ENCODE measurements around the gene RAET1L.

RAET1L gene

DNA sequence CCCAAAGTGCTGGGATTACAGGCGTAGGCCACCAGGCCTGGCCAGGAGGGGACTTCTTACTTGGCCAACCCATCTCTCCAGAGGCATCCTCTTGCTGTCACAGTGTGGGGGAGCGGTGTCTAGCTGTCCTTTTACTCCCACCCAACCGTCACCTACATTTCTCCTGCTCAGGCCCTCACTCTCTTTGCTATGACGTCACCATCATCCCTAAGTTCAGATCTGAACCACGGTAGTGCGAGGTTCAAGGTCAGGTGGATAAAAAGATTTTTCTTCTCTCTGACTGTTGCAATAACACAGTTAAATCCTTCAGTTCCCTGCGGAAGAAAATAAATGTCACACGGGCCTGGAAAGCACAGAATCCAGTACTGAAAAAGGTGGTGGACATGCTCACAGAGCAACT is 7.3 kb upstream of the RAET1L start:
- H3K4me3 ChIP-seq (ENCODE audit: low read depth, low read length): no peak overlapping the region
- TF ChIP-seq, protein P1, sequence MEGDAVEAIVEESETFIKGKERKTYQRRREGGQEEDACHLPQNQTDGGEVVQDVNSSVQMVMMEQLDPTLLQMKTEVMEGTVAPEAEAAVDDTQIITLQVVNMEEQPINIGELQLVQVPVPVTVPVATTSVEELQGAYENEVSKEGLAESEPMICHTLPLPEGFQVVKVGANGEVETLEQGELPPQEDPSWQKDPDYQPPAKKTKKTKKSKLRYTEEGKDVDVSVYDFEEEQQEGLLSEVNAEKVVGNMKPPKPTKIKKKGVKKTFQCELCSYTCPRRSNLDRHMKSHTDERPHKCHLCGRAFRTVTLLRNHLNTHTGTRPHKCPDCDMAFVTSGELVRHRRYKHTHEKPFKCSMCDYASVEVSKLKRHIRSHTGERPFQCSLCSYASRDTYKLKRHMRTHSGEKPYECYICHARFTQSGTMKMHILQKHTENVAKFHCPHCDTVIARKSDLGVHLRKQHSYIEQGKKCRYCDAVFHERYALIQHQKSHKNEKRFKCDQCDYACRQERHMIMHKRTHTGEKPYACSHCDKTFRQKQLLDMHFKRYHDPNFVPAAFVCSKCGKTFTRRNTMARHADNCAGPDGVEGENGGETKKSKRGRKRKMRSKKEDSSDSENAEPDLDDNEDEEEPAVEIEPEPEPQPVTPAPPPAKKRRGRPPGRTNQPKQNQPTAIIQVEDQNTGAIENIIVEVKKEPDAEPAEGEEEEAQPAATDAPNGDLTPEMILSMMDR (IDR thresholded peaks at IDR 0.05; ENCODE audit: low read depth, low read length): no peak

DNA sequence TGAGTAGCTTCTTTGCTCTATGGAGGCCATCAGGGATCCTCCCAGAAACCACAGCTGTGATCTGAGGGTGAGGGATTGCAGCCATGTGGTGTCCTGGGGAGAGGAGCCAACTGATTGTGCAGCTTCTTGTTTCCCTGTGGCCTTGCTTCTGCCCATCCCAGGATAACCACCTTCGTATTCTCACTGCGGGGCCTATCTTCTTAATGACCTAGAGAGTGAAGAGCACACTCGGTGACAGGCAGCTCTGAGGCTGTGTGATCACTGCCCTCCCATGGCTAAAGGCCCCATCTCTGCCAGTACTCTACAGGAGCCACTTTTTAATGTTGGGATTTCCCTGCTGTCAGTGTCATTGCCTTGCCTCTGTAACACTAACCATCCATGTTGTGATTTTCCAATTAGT is 5.3 kb upstream of the RAET1L start:
- H3K4me3 ChIP-seq (ENCODE audit: low read depth, low read length): no peak overlapping the region
- TF ChIP-seq, protein P1 (IDR thresholded peaks at IDR 0.05; ENCODE audit: low read depth, low read length): no peak

DNA sequence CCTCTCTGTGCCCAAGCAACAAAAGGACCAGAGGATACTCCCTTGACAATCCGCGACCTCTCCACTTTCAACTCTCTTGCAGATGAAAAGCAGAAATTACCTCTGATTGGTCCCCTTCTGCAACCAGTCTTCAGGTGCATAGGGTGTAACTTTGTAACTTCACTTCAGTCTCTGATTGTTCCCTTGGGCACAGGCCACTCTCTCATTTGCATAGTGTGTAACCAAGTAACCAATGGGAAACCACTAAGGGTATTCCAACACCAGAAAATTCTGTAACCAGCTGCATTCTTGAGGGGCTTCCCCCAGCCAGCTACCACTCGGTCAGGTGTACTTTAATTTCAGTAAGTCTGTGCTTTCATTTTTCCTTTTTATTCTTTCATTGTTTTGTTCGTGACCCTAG is 4.4 kb upstream of the RAET1L start:
- no peak overlapping the region for H3K4me3 ChIP-seq (ENCODE audit: low read depth, low read length)
- TF ChIP-seq, protein P1 (IDR thresholded peaks at IDR 0.05; ENCODE audit: low read depth, low read length): no peak

DNA sequence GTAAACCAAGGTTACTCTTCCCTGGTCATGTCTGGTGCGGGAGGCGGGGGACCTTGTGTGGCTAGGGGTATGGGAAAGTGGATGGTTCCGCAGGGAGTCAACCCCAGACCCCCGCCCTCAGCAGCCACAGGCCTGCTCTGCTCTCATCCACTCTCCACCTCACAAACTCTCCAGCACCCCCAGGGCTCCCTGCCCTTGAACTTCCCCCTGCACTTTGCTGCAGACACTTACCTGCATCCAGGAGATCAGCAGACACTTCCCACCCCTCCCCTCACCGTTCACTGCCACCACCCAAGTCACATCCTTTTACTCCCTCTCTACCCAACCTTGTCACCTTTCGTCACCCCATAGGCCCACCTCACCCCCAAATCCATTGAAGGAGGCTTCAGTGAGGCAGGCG is 3.9 kb upstream of the RAET1L start:
- H3K4me3 ChIP-seq (ENCODE audit: low read depth, low read length): no peak overlapping the region
- TF ChIP-seq, protein P1 (IDR thresholded peaks at IDR 0.05; ENCODE audit: low read depth, low read length): no peak

DNA sequence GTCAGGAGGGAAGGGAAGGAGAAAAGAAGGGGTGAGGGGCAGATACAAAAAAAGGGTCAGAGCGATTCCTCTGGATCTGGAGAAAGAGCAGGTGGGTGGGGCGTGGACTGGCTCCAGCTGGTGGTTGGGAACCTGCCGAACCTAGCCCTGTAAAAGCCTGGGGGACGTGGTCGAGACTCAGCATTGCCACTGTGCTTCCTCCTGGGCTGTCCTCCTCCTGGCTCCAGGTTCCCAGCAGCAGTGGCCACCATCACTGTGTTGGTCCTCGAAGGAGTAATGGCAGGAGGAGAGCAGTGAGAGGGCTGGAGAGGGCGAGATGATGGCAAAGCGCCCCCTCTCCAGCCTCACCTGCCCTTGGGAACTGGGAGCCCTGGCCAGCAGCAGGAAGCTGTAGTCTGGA is 3.5 kb upstream of the RAET1L start:
- no peak overlapping the region for H3K4me3 ChIP-seq (ENCODE audit: low read depth, low read length)
- TF ChIP-seq, protein P1 (IDR thresholded peaks at IDR 0.05; ENCODE audit: low read depth, low read length): no peak

DNA sequence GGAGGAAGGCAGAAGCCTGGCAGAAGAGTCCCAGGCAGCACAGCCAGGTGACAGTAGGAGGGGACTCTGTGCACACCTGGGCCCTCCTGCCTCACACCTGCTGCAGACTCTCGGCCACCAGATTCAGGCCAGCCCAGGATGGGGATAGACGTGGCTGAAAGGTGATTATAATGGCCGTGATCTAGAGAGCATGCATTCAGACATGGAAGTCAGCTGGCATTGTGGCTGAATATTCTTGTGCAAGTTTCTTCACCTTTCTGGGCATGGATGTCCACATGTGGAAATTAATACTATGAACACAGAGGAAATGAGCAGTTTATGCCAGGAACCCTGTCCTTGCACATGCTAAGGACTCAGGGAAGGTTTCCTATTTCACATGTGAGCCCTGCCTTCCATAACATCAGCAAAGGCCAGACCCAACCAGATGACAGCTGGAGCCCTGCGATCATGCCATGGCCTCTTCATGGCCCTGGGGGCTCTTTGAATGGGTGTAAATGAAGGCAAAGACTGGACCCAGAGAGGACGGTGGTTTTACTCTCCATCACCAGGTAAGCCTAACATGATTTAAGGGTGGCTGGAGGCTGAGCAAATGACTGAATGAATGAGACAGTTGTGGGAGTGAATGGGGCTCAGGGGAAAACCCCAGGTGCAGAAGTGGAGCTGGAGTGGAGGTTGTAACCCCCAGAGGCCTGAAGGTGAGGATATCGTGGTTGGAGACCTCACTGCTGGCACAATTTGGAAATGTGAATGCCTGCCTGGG is 2.7 kb upstream of the RAET1L start:
- TF ChIP-seq, protein P1 (IDR thresholded peaks at IDR 0.05; ENCODE audit: low read depth, low read length): no peak

DNA sequence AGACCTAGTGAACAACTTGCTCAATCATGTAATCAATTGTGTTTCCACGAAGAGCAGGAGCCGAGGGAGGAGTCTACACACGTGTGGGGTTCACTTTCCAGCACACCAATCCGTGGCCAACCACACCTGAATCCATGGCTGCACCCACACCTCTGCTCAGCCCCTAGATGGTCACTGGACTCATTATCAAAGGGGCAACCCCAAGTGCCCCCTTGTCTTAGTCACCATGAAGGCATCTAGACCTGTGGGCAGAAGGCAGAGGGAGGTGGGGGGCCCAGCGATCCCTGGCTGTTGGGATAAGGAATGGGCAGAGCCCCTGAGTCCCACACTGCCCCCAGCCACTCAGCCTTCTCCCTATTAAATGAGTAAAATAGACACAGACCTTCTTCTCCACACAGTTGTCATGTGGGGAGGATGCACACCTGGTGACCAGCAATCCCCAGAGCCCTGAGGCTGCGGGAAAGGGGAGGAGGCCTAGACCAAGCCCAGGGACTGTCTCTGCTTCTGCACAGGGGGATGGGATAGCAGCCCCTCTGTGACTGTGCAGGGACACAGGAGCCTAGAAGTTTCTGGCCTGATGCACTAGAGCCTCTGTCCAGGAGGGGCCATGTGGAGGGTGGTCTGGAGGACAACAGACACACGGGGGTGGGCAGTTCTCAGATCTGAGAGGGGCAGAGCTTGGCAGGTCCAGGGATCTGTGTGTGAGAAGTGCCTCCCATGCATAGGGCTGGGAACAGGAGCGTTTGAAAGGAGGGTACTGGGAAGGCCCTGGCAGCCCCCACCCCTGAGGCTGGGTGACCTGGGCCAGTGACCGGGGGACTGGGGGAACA is 1.9 kb upstream of the RAET1L start:
- TF ChIP-seq, protein P1 (IDR thresholded peaks at IDR 0.05; ENCODE audit: low read depth, low read length): no peak
- H3K4me3 ChIP-seq (ENCODE audit: low read depth, low read length): no peak overlapping the region

More for the DNA sequence above, 2.7 kb upstream of the RAET1L start:
- no peak overlapping the region for H3K4me3 ChIP-seq (ENCODE audit: low read depth, low read length)

All from WI38 (cell line).